Naive B cell (primary cell): ENCODE results near the gene RASA3. TPM values are rescaled to one million over a fixed set of nuclear protein-coding genes. Genes with fewer than 3 reads are reported as not detected.

Experiments used
- ATAC-seq, 2 donors: fragments of 150-1000 bp; cut with Tn5 transposase; 2 replicates each; pipeline ENCODE4 v1.10.0; 2021; ENCODE audit warnings: low read depth in 2 of 2, mild to moderate bottlenecking in 2 of 2, moderate library complexity in 2 of 2
- DNase-seq: peaks from one replicate; pipeline ENCODE4 v3.0.0; 2022
- H3K27ac Mint-ChIP-seq, 6 donors: one replicate each; pipeline ENCODE4 v1.8.0; 2020 to 2022; ENCODE audit warnings: mild to moderate bottlenecking in 6 of 6, mixed read lengths in 6 of 6, moderate library complexity in 5 of 6, inconsistent platforms in 2 of 6
- H3K27me3 Mint-ChIP-seq, 3 donors: one replicate each; pipeline ENCODE4 v1.8.0; 2021 to 2022; ENCODE audit warnings: mixed read lengths in 3 of 3, mild to moderate bottlenecking in 1 of 3
- H3K36me3 Mint-ChIP-seq, 2 donors: one replicate each; pipeline ENCODE4 v1.8.0; 2020 to 2022; ENCODE audit warnings: mixed read lengths in 2 of 2, inconsistent platforms in 1 of 2, mild to moderate bottlenecking in 1 of 2
- H3K4me1 Mint-ChIP-seq, 3 donors: one replicate each; pipeline ENCODE4 v1.8.0; 2020 to 2022; ENCODE audit warnings: mixed read lengths in 3 of 3, inconsistent platforms in 1 of 3, mild to moderate bottlenecking in 1 of 3, moderate library complexity in 1 of 3
- H3K4me3 Mint-ChIP-seq, 8 donors: one replicate each; pipeline ENCODE4 v1.8.0; 2020 to 2022; ENCODE audit warnings: mild to moderate bottlenecking in 8 of 8, mixed read lengths in 8 of 8, moderate library complexity in 8 of 8, inconsistent platforms in 2 of 8
- H3K9me3 Mint-ChIP-seq, 7 donors: one replicate each; pipeline ENCODE4 v1.8.0; 2020 to 2022; ENCODE audit warnings: mixed read lengths in 7 of 7, mild to moderate bottlenecking in 5 of 7, inconsistent platforms in 2 of 7, moderate library complexity in 1 of 7
- polyA plus RNA-seq, 6 donors: library from polyadenylated mRNA; unstranded; fragments of 300-500 nt; fragmentation: Illumina TruSeq; gene quantifications; one replicate each; pipeline ENCODE4 v1.2.3, GENCODE V29; 2021; ENCODE audit warnings: low read depth in 6 of 6

The RASA3 gene
- polyA plus RNA-seq, 6 donors from 2014 or later = 17.1 to 41.9 (median 28.8) TPM

DNA sequence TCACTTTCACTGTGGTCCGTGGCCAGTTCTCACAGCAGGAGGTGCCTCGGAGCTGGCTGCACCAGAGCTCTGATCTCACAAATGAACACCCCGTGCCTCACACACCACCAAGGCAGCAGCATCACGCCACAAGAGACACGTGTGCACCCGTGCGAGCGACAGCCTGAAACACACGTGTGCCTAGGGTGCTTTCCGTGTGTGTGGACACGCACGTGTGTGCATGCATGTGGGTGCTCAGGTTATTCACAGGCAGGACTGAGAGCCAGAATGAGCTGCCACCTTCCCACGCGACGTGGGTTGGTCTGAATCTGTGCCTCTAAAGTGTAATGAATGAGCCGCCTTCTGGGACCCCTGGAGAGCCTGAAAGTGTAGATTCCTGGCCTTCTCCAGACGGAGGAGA, 90.9 kb downstream of the RASA3 start:
- no peaks in the 10 kb centered on the region for H3K27me3 Mint-ChIP-seq
- peaks cover 0 to 16% of the 10 kb centered on the region in 2 donors for H3K36me3 Mint-ChIP-seq
- no peaks in the 10 kb centered on the region for H3K9me3 Mint-ChIP-seq
- peak overlapping the region in 1 of 6 donors; percentile 56 for H3K27ac Mint-ChIP-seq
- no peak for DNase-seq
- no peak overlapping the region for H3K4me3 Mint-ChIP-seq
- ATAC-seq = no peak
- H3K4me1 Mint-ChIP-seq = peaks cover 29 to 33% (median 31%) of the 10 kb centered on the region in 3 donors

DNA sequence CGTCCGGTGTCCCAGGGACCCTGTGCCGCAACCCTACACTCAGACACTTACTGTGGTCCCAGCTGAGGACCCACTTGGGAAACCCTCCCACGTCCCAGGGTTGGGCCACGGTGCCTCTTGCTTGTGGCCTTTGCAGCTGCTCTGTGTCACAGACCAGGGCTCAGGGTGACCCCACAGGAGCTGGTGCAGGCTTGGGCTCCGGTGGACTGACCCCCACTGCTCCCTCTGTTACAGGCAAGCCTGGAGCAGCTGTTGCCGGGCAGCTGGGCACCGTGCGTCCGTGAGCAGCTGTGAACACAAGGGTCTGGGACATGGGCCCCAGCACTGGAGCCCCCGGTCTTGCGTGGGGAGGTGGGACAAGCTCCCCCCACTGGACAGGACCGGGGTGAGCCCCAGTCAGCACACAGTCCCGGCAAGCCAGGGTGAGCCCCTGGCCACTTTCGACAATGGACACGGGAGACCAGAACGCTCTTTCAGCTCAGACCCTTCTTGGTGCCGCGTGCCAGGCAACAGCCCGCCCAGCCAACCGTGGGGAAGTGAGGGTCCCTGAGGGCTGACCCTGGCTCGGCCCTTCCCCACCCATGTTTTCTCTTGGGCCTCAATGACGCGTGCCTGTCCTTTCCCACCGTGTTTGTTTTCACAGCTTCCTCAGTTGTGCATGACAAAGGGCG, 92.8 kb downstream of the RASA3 start:
- no peaks in the 10 kb centered on the region for H3K27me3 Mint-ChIP-seq
- H3K4me1 Mint-ChIP-seq = peaks cover 12 to 21% (median 20%) of the 10 kb centered on the region in 3 donors
- H3K9me3 Mint-ChIP-seq = no peaks in the 10 kb centered on the region
- no peak for DNase-seq
- H3K4me3 Mint-ChIP-seq = no peak overlapping the region
- no peak for ATAC-seq
- H3K36me3 Mint-ChIP-seq = peaks cover 0 to 16% of the 10 kb centered on the region in 2 donors
- no peak overlapping the region for H3K27ac Mint-ChIP-seq

DNA sequence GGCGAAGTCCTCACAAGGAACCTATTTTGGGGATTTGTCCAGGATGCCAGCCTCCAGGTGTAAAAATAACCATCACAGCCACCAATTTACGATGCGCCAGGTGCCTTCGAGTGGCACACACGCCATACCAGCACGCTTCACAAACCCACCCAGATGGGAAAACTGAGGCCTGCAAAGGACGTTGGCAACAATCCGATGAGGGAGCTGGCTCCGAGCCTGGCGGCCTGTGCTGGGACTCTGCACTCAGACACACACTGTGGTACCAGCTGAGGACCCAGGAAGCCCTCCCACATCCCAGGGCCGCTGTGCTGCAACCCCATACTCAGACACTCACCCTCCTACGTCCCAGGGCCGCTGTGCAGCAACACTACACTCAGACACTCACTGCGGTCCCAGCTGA, 93.5 kb downstream of the RASA3 start:
- Mint-ChIP-seq H3K4me3 (no peak overlapping the region), H3K27me3 (no peaks in the 10 kb centered on the region), H3K4me1 (peaks cover 10 to 18% (median 17%) of the 10 kb centered on the region in 3 donors)

DNA sequence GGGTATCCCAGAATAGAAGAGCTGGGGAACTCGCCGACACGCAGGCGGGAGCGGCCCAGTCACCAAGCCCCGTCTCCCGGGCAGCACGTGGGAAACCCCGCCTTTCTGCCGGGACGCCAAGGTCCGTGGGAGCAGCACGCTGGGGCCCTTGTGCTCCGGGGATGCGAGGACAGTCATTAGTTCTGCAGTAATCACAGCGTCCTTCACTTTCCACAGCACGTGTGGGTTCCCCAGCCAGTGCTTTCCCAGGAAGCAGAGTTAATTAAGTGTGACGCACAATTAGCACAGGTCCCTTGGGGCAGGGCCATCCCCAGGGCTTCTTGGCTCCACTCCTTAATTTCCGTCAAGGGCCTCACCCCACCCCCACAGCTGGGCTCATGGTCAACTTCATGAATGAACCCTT, 94.2 kb downstream of the RASA3 start:
- Mint-ChIP-seq H3K27me3 (no peaks in the 10 kb centered on the region), H3K4me1 (peaks cover 7 to 15% (median 14%) of the 10 kb centered on the region in 3 donors), H3K9me3 (no peaks in the 10 kb centered on the region), H3K36me3 (peaks cover 0 to 16% of the 10 kb centered on the region in 2 donors), H3K27ac (no peak overlapping the region), H3K4me3 (no peak overlapping the region)
- ATAC-seq = no peak
- no peak for DNase-seq

More for the DNA sequence above, 93.5 kb downstream of the RASA3 start:
- Mint-ChIP-seq H3K27ac (peak overlapping the region in 2 of 6 donors; percentile 31 to 76), H3K9me3 (no peaks in the 10 kb centered on the region), H3K36me3 (peaks cover 0 to 16% of the 10 kb centered on the region in 2 donors)
- ATAC-seq (no peak), DNase-seq (no peak)

DNA sequence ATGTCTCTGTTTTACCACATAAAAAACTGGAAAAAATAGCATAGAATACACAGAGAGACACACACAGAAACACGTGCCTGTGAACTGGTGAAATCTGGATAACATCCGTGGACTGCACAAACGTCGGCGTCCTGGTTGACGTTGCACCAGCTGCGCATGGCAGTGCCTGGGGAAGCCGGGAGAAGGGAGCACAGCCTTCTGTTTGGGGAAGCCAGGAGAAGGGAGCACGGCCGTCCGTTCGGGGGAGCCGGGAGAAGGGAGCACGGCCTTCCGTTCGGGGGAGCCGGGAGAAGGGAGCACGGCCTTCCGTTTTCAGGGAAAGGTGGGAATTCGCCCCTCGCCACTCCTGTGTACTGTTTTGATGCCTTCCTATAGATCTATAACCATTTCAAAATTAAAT, 94.7 kb downstream of the RASA3 start:
- peaks cover 0 to 16% of the 10 kb centered on the region in 2 donors for H3K36me3 Mint-ChIP-seq
- H3K27ac Mint-ChIP-seq = no peak overlapping the region

DNA sequence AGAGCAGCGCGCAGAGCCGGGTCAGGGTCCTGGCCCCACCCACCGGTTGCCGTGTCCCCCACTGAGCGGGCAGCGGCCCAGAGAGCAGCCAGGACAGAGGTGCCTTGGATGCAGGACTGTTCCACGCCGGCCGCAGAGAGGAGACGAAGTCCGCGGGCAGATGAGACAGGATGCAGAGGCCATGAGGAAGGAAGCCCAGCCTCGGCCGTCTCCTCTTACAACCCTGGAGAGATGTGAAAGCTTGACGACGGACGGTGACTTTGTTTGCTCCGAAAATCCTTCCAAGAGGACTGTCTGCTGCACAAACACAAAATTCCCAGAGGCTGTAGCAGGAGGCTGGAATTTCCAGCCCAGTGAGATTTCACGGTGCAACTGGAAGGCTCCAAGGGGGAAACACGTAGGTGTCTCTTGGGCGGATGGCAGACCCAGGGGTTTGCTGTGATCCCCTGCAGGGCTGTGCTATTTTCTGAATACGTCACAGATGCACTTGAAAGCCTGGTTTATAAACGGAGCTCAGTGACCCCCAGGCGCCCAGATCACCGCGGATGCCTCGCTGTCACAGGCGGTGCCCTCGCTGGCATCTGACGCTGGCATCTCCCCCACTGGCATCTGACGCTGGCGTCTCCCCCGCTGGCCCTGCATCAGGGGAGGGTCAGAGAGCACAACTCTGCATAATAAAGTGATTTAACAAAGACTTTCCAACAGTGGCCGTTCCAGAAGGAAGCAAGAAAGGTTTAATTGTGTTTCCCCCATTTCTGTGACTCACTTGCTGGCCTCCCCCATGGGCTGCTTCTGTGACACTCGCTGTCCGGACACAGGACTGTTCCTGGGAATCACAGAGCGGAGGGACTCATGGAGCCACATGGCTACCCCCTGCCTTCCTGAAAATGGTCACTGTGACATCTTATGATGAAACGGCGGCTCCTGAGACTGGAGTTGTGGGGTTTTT, 96.6 kb downstream of the RASA3 start:
- H3K9me3 Mint-ChIP-seq = no peaks in the 10 kb centered on the region
- H3K36me3 Mint-ChIP-seq = peaks cover 0 to 17% of the 10 kb centered on the region in 2 donors
- H3K4me1 Mint-ChIP-seq = peaks cover 13 to 19% (median 19%) of the 10 kb centered on the region in 3 donors
- DNase-seq (no peak), ATAC-seq (no peak)
- no peaks in the 10 kb centered on the region for H3K27me3 Mint-ChIP-seq
- H3K4me3 Mint-ChIP-seq = no peak overlapping the region
- no peak overlapping the region for H3K27ac Mint-ChIP-seq

More for the DNA sequence above, 94.7 kb downstream of the RASA3 start:
- H3K4me3 Mint-ChIP-seq = no peak overlapping the region
- DNase-seq = no peak
- H3K9me3 Mint-ChIP-seq = no peaks in the 10 kb centered on the region
- ATAC-seq = no peak
- H3K4me1 Mint-ChIP-seq = peaks cover 5 to 11% (median 9%) of the 10 kb centered on the region in 3 donors
- H3K27me3 Mint-ChIP-seq = no peaks in the 10 kb centered on the region

DNA sequence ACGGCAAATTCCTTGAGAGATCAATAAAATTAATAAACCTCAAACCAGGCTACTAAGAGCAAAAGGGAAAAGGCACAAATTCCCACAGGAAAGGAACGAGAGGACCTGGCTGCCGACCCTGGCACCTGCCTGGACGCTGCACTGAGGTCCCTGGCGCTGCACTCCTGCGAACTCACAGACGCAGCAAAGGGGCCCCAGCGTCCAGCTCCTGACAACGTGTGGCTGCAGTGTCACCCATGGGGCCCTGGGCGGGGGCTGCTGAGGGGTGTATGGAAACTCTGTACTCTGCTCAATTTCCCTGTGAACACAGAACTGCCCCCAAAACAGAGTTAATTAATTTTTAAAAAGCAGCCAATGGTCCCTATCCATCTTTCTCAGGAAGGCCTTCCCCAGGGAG, 97.2 kb downstream of the RASA3 start:
- H3K4me3 Mint-ChIP-seq = no peak overlapping the region
- ATAC-seq (no peak), DNase-seq (no peak)
- no peaks in the 10 kb centered on the region for H3K9me3 Mint-ChIP-seq
- peaks cover 13 to 24% (median 23%) of the 10 kb centered on the region in 3 donors for H3K4me1 Mint-ChIP-seq
- H3K36me3 Mint-ChIP-seq = peaks cover 0 to 19% of the 10 kb centered on the region in 2 donors
- no peak overlapping the region for H3K27ac Mint-ChIP-seq
- H3K27me3 Mint-ChIP-seq = no peaks in the 10 kb centered on the region

DNA sequence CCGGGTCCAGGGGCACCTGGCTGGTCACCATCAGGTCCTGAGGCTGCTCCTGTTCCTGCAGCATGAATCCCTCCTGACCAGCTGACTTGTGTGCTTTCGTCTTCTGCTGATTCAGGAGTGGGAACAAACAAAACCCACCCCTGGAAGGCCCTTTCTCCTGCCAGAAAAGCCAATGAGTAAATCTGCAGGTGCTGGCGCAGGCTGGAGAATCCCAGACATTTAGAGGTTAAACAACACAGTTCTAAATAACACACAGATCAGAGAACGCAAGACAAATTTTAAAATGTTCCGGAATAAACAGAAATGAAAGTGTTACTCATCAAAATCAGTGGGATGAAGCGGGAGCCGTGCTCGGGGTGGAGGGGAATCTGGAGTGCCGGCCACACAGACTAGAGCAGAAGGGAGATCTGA, 97.9 kb downstream of the RASA3 start:
- Mint-ChIP-seq H3K4me3 (peak overlapping the region in 1 of 8 donors; percentile 12), H3K4me1 (peaks cover 13 to 30% (median 25%) of the 10 kb centered on the region in 3 donors), H3K36me3 (peaks cover 0 to 19% of the 10 kb centered on the region in 2 donors), H3K9me3 (no peaks in the 10 kb centered on the region), H3K27me3 (no peaks in the 10 kb centered on the region), H3K27ac (peak overlapping the region in 3 of 6 donors; percentile 30 to 62 (median 34))
- ATAC-seq = no peak
- no peak for DNase-seq

DNA sequence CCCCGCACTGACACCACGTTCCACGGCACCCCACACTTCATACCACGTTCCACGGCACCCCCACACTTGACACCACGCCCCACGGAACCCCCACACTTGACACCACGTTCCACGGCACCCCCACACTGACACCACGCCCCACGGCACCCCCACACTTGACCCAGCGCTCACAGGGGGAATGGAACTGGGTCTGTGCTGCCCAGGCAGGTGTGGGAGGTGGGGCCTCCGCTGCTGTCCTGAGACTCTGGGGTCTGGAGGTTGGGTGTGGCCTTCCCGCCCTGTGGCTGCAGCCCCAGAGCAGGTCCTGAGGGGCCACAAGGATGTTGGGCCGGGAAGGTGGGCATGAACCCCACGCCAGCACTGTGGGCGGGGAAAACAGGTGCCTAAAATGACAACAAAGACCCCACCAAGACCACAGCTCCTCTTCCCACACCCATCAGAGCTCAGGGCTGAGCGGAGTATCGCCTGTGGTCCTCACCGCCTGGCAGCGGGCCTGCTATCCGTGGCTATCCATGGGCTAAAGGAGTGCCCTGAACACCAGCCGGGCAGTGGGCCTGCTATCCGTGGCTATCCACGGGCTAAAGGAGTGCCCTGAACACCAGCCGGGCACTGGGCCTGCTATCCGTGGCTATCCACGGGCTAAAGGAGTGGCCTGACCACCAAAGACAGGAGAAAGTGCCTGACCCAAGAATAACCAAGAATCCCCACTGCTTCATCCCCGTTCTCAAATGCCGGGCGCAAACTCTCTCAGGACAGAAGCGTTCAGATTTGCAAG, 98.7 kb downstream of the RASA3 start:
- no peak for ATAC-seq
- Mint-ChIP-seq H3K4me1 (peaks cover 13 to 30% (median 26%) of the 10 kb centered on the region in 3 donors), H3K27me3 (no peaks in the 10 kb centered on the region)

DNA sequence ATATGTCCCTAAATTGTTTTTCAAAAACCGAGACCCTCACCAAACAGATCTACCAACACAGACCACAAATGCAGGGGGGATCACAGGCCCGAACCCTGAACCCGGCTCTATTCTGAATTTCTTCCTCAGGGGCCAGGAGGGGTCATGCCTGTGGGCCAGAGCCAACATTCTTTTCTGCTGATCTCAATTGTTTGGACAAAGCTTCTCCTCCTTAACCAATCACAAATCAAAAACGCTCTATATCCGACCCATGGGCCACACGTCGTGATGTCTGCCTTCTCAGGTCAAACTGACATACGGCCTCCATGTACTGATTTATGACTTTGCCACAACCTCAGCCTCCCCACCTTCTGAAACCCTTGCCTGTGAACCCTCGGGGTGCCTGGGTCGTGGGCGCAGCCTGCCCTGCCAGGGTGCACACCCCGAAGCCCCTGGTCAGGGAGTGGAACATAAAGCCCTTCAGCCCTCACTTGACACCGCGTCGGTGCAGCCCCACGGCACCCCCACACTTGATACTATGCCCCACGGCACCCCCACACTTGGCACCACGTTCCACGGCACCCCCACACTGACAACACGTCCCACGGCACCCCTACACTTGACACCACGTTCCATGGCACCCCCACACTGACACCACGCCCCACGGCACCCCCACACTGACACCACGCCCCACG, 100.2 kb downstream of the RASA3 start:
- Mint-ChIP-seq H3K4me3 (no peak overlapping the region), H3K36me3 (peaks cover 3 to 15% of the 10 kb centered on the region in 2 donors), H3K4me1 (peaks cover 20 to 40% (median 31%) of the 10 kb centered on the region in 3 donors), H3K27me3 (no peaks in the 10 kb centered on the region), H3K27ac (peak overlapping the region in 3 of 6 donors; percentile 12 to 73 (median 48)), H3K9me3 (no peaks in the 10 kb centered on the region)
- DNase-seq = no peak
- ATAC-seq = no peak

More for the DNA sequence above, 98.7 kb downstream of the RASA3 start:
- no peaks in the 10 kb centered on the region for H3K9me3 Mint-ChIP-seq
- H3K27ac Mint-ChIP-seq = peak overlapping the region in 1 of 6 donors; percentile 36
- H3K36me3 Mint-ChIP-seq = peaks cover 0 to 19% of the 10 kb centered on the region in 2 donors
- no peak for DNase-seq
- no peak overlapping the region for H3K4me3 Mint-ChIP-seq

DNA sequence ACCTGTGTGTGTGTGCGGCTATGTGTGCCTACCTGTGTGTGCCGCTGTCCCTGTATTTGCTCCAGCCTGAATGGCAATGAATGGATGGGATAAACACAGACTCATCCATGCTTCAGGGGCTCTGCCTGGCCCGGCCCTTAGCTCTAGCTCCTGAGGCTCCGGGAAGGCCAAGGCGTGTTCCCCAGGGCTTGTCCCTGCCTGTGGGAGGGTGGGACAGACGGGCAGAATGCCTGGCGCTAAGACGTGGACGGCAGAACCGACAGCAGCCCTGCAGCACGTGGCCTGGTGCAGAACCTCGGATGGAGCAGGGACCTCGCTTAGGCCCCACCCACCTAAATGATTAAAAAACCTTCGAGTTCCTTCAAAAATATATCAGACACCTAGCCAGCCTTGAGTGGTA, 100.8 kb downstream of the RASA3 start:
- Mint-ChIP-seq H3K4me3 (no peak overlapping the region), H3K27ac (peak overlapping the region in 2 of 6 donors; percentile 58 to 73), H3K9me3 (no peaks in the 10 kb centered on the region), H3K4me1 (peaks cover 20 to 39% (median 32%) of the 10 kb centered on the region in 3 donors), H3K27me3 (no peaks in the 10 kb centered on the region), H3K36me3 (peaks cover 4 to 10% of the 10 kb centered on the region in 2 donors)
- ATAC-seq (no peak), DNase-seq (no peak)

DNA sequence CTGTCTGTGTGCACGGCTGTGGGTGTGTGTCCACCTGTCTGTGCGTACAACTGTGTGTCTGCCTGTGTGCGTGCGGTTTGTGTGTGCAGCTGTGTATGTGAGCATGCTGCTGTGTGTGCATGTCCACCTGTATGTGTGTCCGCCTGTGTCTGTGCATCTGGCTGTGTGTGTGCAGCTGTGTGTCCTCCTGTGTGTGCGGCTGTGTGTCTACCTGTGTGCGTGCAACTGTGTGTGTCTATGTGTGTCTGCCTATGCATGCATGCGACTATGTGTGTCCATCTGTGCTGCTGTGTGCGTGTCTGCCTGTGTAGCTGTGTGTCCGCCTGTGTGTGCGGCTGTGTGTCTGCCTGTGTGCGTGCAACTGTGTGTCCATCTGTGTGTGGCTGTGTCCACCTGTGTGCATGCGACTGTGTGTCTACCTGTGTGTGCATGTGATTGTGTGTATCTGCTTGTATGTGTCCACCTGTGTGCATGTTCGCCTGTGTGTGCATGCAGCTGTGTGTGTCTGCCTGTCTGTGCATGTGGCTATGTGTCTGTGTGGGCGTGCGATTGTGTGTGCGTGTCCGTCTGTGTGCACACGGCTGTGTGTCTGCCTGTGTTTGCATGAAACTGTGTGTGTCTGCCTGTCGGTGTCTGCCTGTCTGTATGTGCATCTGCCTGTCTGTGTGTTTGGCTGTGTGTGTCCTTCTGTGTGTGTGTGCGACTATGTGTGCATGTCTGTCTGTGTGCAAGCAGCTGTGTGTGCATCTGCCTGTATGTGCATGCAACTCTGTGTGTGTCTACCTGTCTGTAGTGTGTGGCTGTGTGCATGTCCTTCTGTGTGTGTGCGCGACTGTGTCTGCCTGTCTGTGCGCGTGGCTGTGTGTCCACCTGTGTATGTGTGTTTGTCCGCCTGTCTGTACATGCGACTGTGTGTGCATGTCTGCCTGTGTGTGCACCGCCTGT, 101.5 kb downstream of the RASA3 start:
- Mint-ChIP-seq H3K4me1 (peaks cover 24 to 33% (median 32%) of the 10 kb centered on the region in 3 donors), H3K4me3 (no peak overlapping the region)

More for the DNA sequence above, 101.5 kb downstream of the RASA3 start:
- DNase-seq (no peak), ATAC-seq (no peak)
- H3K27ac Mint-ChIP-seq = peak overlapping the region in 3 of 6 donors; percentile 18 to 93 (median 73)
- no peaks in the 10 kb centered on the region for H3K9me3 Mint-ChIP-seq
- no peaks in the 10 kb centered on the region for H3K27me3 Mint-ChIP-seq
- H3K36me3 Mint-ChIP-seq = peaks cover 4 to 10% of the 10 kb centered on the region in 2 donors
